ENCODE data around the gene EXOC3L4. TPM values are rescaled to one million over a fixed set of nuclear protein-coding genes. Genes with fewer than 3 reads are reported as not detected.
A peak's percentile ranks its signal among the peaks of the same experiment; 100 is the strongest.

The EXOC3L4 gene
- total and polyA plus RNA-seq, 4 donors = 24.0 to 77.8 (median 36.7) TPM

DNA sequence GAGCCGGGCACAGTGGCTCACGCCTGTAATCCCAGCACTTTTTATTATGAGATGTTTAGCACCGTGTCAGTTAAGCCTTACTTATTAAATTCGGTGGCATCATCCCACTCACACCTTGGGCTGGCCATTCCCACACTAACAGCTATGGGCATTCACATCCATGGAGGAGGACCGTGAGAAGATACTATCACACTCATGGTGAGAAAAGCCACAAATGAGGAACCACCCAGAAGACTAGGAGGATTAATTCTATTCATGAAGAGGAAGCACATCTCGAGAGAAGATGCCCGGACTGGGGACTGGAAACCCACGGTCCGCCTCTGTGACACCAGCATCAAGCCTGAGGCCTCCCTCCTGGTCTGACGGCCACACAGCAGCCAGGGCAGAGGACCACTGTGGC, 42.1 kb upstream of the EXOC3L4 start:
- Histone ChIP-seq H3K27ac (ENCODE audit: low read depth in 1 of 2, low read length in 2 of 2) (peak overlapping the region; percentile 76 to 81), H3K9ac (ENCODE audit: low read depth in 1 of 2, low read length in 2 of 2) (peak overlapping the region in 1 of 2 donors; percentile 27), H3K36me3 (ENCODE audit: control insufficient read depth in 4 of 4, insufficient read depth in 3 of 4, low read depth in 1 of 4, low read length in 3 of 4) (no peaks in the 10 kb centered on the region), H3K9me3 (ENCODE audit: control insufficient read depth in 4 of 4, low read length in 3 of 4) (no peaks in the 10 kb centered on the region), H3K27me3 (ENCODE audit: control insufficient read depth in 4 of 4, insufficient read depth in 4 of 4, low read length in 3 of 4) (no peaks in the 10 kb centered on the region), H3K4me1 (ENCODE audit: control insufficient read depth in 4 of 4, insufficient read depth in 4 of 4, low read length in 3 of 4) (peaks cover 8 to 66% (median 51%) of the 10 kb centered on the region in 4 donors), H3K4me3 (ENCODE audit: low read depth in 1 of 3, low read length in 3 of 3) (no peak overlapping the region)
- TF ChIP-seq HNF4G (IDR thresholded peaks at IDR 0.05) = no peak
- TF ChIP-seq, protein P1, sequence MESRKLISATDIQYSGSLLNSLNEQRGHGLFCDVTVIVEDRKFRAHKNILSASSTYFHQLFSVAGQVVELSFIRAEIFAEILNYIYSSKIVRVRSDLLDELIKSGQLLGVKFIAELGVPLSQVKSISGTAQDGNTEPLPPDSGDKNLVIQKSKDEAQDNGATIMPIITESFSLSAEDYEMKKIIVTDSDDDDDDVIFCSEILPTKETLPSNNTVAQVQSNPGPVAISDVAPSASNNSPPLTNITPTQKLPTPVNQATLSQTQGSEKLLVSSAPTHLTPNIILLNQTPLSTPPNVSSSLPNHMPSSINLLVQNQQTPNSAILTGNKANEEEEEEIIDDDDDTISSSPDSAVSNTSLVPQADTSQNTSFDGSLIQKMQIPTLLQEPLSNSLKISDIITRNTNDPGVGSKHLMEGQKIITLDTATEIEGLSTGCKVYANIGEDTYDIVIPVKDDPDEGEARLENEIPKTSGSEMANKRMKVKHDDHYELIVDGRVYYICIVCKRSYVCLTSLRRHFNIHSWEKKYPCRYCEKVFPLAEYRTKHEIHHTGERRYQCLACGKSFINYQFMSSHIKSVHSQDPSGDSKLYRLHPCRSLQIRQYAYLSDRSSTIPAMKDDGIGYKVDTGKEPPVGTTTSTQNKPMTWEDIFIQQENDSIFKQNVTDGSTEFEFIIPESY (IDR thresholded peaks at IDR 0.05) = no peak
- TF ChIP-seq JUND (IDR thresholded peaks at IDR 0.05) = no peak
- no peak for TF ChIP-seq RXRA (IDR thresholded peaks at IDR 0.05)
- no peak for TF ChIP-seq FOXA1 (IDR thresholded peaks at IDR 0.05)
- TF ChIP-seq, protein P2, sequence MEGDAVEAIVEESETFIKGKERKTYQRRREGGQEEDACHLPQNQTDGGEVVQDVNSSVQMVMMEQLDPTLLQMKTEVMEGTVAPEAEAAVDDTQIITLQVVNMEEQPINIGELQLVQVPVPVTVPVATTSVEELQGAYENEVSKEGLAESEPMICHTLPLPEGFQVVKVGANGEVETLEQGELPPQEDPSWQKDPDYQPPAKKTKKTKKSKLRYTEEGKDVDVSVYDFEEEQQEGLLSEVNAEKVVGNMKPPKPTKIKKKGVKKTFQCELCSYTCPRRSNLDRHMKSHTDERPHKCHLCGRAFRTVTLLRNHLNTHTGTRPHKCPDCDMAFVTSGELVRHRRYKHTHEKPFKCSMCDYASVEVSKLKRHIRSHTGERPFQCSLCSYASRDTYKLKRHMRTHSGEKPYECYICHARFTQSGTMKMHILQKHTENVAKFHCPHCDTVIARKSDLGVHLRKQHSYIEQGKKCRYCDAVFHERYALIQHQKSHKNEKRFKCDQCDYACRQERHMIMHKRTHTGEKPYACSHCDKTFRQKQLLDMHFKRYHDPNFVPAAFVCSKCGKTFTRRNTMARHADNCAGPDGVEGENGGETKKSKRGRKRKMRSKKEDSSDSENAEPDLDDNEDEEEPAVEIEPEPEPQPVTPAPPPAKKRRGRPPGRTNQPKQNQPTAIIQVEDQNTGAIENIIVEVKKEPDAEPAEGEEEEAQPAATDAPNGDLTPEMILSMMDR (IDR thresholded peaks at IDR 0.05; ENCODE audit: low read depth, low read length, missing input control) = no peak
- TF ChIP-seq, protein P3, sequence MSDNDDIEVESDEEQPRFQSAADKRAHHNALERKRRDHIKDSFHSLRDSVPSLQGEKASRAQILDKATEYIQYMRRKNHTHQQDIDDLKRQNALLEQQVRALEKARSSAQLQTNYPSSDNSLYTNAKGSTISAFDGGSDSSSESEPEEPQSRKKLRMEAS (IDR thresholded peaks at IDR 0.05) = no peak
- TF ChIP-seq NR2F2 (IDR thresholded peaks at IDR 0.05) = no peak
- no peak for TF ChIP-seq EGR1 (IDR thresholded peaks at IDR 0.05; ENCODE audit: low read depth in 2 of 2)
- TF ChIP-seq, protein P4, sequence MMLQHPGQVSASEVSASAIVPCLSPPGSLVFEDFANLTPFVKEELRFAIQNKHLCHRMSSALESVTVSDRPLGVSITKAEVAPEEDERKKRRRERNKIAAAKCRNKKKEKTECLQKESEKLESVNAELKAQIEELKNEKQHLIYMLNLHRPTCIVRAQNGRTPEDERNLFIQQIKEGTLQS (IDR thresholded peaks at IDR 0.05) = no peak
- no peak for TF ChIP-seq YY1 (IDR thresholded peaks at IDR 0.05)
- no peak for TF ChIP-seq TAF1 (conservative IDR thresholded peaks at IDR 0.05)
- TF ChIP-seq GABPA (IDR thresholded peaks at IDR 0.05 in 1 of 2, conservative IDR thresholded peaks at IDR 0.05 in 1 of 2) = no peak
- TF ChIP-seq FOXA2 (IDR thresholded peaks at IDR 0.05) = no peak
- no peak for TF ChIP-seq HNF4A (conservative IDR thresholded peaks at IDR 0.05)
- TF ChIP-seq SP1 (IDR thresholded peaks at IDR 0.05) = no peak
- TF ChIP-seq, protein P5, sequence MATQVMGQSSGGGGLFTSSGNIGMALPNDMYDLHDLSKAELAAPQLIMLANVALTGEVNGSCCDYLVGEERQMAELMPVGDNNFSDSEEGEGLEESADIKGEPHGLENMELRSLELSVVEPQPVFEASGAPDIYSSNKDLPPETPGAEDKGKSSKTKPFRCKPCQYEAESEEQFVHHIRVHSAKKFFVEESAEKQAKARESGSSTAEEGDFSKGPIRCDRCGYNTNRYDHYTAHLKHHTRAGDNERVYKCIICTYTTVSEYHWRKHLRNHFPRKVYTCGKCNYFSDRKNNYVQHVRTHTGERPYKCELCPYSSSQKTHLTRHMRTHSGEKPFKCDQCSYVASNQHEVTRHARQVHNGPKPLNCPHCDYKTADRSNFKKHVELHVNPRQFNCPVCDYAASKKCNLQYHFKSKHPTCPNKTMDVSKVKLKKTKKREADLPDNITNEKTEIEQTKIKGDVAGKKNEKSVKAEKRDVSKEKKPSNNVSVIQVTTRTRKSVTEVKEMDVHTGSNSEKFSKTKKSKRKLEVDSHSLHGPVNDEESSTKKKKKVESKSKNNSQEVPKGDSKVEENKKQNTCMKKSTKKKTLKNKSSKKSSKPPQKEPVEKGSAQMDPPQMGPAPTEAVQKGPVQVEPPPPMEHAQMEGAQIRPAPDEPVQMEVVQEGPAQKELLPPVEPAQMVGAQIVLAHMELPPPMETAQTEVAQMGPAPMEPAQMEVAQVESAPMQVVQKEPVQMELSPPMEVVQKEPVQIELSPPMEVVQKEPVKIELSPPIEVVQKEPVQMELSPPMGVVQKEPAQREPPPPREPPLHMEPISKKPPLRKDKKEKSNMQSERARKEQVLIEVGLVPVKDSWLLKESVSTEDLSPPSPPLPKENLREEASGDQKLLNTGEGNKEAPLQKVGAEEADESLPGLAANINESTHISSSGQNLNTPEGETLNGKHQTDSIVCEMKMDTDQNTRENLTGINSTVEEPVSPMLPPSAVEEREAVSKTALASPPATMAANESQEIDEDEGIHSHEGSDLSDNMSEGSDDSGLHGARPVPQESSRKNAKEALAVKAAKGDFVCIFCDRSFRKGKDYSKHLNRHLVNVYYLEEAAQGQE (IDR thresholded peaks at IDR 0.05) = no peak
- no peak for TF ChIP-seq RAD21 (IDR thresholded peaks at IDR 0.05)
- no peak for DNase-seq (ENCODE audit: low spot score)
- 77% methylated on average over 10 of the region's 10 CpGs for WGBS

Measured in liver (tissue), 9 donors.